OCI-LY7 (cell line): Measurements from ENCODE around the gene UBE3D. TPM values are rescaled to one million over a fixed set of nuclear protein-coding genes. Genes with fewer than 3 reads are reported as not detected.

Experiments used
- BruUV-seq: library from RNA; stranded (reverse); fragments of 400-500 nt; replicated peaks from 2 replicates; lab custom pipeline; 2021; lab: Mats Ljungman, UMichigan
- CTCF ChIA-PET: fragments of 300-600 bp; sonication (Branson Sonifier 250); formaldehyde crosslinking; loops from one replicate; lab custom pipeline; 2022; ENCODE audit warnings: antibody characterized with exemption; ENCODE audit not compliant: unreplicated experiment; lab: Charles Lee
- POLR2A ChIA-PET: fragments of 300-600 bp; sonication (Branson Sonifier 250); formaldehyde crosslinking; loops from one replicate; lab custom pipeline; 2022; ENCODE audit warnings: antibody characterized with exemption; lab: Charles Lee
- DNase-seq: peaks from one replicate; pipeline ENCODE4 v3.0.0-alpha.2; 2015; ENCODE audit warnings: low spot score
- H2AFZ ChIP-seq: fragments of 200-600 bp; sonication (generic), shearing (Covaris generic); 2 replicates; pipeline ENCODE4 v1.6.1; 2014; ENCODE audit warnings: mild to moderate bottlenecking, antibody characterized with exemption, low read length, moderate library complexity
- H3K27ac ChIP-seq: fragments of 200-600 bp; sonication (generic); 2 replicates; pipeline ENCODE4 v1.5.1; 2014; ENCODE audit warnings: mixed run types, low read depth, mild to moderate bottlenecking, moderate library complexity, low read length, inconsistent platforms; ENCODE audit not compliant: poor library complexity, severe bottlenecking
- H3K36me3 ChIP-seq: fragments of 200-600 bp; sonication (generic); 2 replicates; pipeline ENCODE4 v1.6.1; 2014; ENCODE audit warnings: mild to moderate bottlenecking, antibody characterized with exemption, low read length, moderate library complexity, mixed read lengths; ENCODE audit not compliant: insufficient read depth
- H3K4me1 ChIP-seq: fragments of 200-600 bp; sonication (generic); 2 replicates; pipeline ENCODE4 v1.5.1; 2014; ENCODE audit warnings: mild to moderate bottlenecking, low read length; ENCODE audit not compliant: insufficient read depth, poor library complexity, severe bottlenecking
- H3K4me2 ChIP-seq: fragments of 200-600 bp; sonication (generic); 2 replicates; pipeline ENCODE4 v1.6.1; 2014; ENCODE audit warnings: mild to moderate bottlenecking, low read length
- H3K4me3 ChIP-seq: fragments of 200-600 bp; sonication (generic); 2 replicates; pipeline ENCODE4 v1.5.1; 2014; ENCODE audit warnings: mild to moderate bottlenecking, low read depth, low read length; ENCODE audit not compliant: poor library complexity, severe bottlenecking
- H3K79me2 ChIP-seq: fragments of 200-600 bp; sonication (generic); 2 replicates; pipeline ENCODE4 v1.6.1; 2016; ENCODE audit warnings: low read depth, mild to moderate bottlenecking, low read length, moderate library complexity, mixed read lengths; ENCODE audit not compliant: insufficient read depth
- H3K9me2 ChIP-seq: fragments of 200-600 bp; sonication (generic); 2 replicates; pipeline ENCODE4 v1.6.1; 2016; ENCODE audit warnings: mild to moderate bottlenecking, low read length, mixed read lengths; ENCODE audit not compliant: insufficient read depth
- H3K9me3 ChIP-seq: fragments of 200-600 bp; sonication (generic); 2 replicates; pipeline ENCODE4 v1.6.1; 2014; ENCODE audit warnings: mild to moderate bottlenecking, mixed run types, low read length, mixed read lengths
- H4K20me1 ChIP-seq: fragments of 200-600 bp; sonication (generic); 2 replicates; pipeline ENCODE4 v1.6.1; 2014; ENCODE audit warnings: mild to moderate bottlenecking, antibody characterized with exemption, low read length, moderate library complexity, mixed read lengths; ENCODE audit not compliant: insufficient read depth
- CTCF ChIP-seq: fragments of 200-600 bp; sonication (generic); conservative IDR thresholded peaks from 2 replicates; pipeline ENCODE4 v1.5.1; 2014; ENCODE audit warnings: mild to moderate bottlenecking, antibody characterized with exemption, low read length, moderate library complexity, mixed read lengths
- EZH2phosphoT487 ChIP-seq: fragments of 200-600 bp; sonication (generic); IDR thresholded peaks from 2 replicates; pipeline ENCODE4 v1.6.1; 2018; ENCODE audit warnings: low read depth, borderline replicate concordance, mild to moderate bottlenecking, mixed run types, antibody characterized with exemption, low read length, moderate library complexity, mixed read lengths
- intact Hi-C: fragments of 100-400 bp; cut with micrococcal nuclease; formaldehyde crosslinking; loops from one replicate; pipeline ENCODE4 v1.10.0; 2022; ENCODE audit not compliant: unreplicated experiment
- total RNA-seq, 2 experiments: library from RNA; depleted of rRNA in 1 of 2; stranded (reverse); fragments of >200 nt in 1 of 2; shearing (Covaris generic) in 1 of 2; gene quantifications; 2 replicates each; pipeline ENCODE4 v1.2.3, GENCODE V29; 2014 to 2022

UBE3D gene
- total RNA-seq, 2 experiments from 2014 or later, result 11.0 to 15.1 TPM

DNA sequence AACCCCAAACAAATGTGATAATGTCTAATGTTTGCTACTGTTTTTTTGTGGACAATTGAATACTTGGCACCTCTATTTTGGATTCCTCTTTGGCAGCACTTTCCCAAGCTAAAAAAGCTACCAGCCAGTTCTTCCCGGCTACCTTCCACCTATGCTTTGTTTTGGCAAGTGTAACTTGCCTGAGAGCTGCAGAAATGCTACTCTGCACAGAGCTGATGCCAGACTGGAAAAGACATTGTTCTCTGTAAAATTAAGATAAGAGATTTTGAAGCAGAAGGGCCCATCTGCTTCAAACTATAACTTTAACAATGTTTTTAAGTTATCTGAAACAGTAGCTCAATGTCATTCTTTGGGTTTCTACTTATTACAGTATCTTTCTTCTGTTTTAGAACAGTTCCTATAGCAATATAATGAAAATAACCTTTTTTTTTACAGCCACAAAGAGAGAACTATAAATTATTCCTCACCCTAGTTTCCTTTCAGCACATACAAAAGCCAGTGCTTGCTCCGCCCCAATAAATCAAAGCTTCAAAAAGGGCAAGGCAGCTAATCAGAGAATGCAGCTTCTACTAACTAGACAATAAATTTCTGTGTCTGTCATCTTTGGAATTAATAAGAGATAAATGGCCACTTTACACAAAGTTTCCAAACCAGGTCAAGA is 183.1 kb downstream of the UBE3D start:
- no TSS peak for BruUV-seq
- no peaks in the 10 kb centered on the region for H3K9me2 ChIP-seq
- no peak overlapping the region for H2AFZ ChIP-seq
- H3K4me3 ChIP-seq, result no peak overlapping the region
- CTCF ChIA-PET, result no interaction called here
- H3K27ac ChIP-seq, result no peak overlapping the region
- H3K4me1 ChIP-seq, result no peaks in the 10 kb centered on the region
- H3K36me3 ChIP-seq, result no peaks in the 10 kb centered on the region
- intact Hi-C loops, result no loop called here
- POLR2A ChIA-PET, result interaction anchor here (0.6 to 1.2 kb wide), 2 partner anchors 13 to 615 kb away, joined by 3 read pairs; no protein-coding TSS in a partner anchor
- H3K79me2 ChIP-seq, result no peaks in the 10 kb centered on the region
- DNase-seq, result no peak
- no peaks in the 10 kb centered on the region for H3K9me3 ChIP-seq
- H3K4me2 ChIP-seq, result no peak overlapping the region
- TF ChIP-seq EZH2phosphoT487 (no peak), CTCF (no peak)
- H4K20me1 ChIP-seq, result no peaks in the 10 kb centered on the region

- intact Hi-C loops, result no loop called here
These were observed 184.1 kb downstream of the UBE3D start for GRCh38 chr6:82881519-82881918.

More at GRCh38 chr6:82881519-82881918, 184.1 kb downstream of the UBE3D start:
- Histone ChIP-seq H3K27ac (no peak overlapping the region), H3K79me2 (no peaks in the 10 kb centered on the region), H3K4me1 (no peaks in the 10 kb centered on the region), H3K9me2 (no peaks in the 10 kb centered on the region), H3K4me3 (no peak overlapping the region), H2AFZ (no peak overlapping the region), H4K20me1 (no peaks in the 10 kb centered on the region), H3K4me2 (no peak overlapping the region), H3K36me3 (no peaks in the 10 kb centered on the region), H3K9me3 (no peaks in the 10 kb centered on the region)
- TF ChIP-seq CTCF (no peak), EZH2phosphoT487 (no peak)
- ChIA-PET CTCF (no interaction called here), POLR2A (interaction anchor here (0.6 to 1.2 kb wide), 2 partner anchors 14 to 1377 kb away, joined by 3 read pairs; no protein-coding TSS in a partner anchor)
- DNase-seq, result no peak
- BruUV-seq, result no TSS peak
